GM19397 (cell line): ENCODE results near the gene CCDC174.
"Not testable (repeated sequence)": the region's sequence is repeated elsewhere in the genome, so short reads cannot be mapped to it uniquely, and the experiment has no call there.

Source experiments
- ATAC-seq: cut with Tn5 transposase; IDR thresholded peaks from one replicate; pipeline ENCODE4 v1.9.1; 2021; ENCODE audit warnings: mild to moderate bottlenecking, moderate library complexity; ENCODE audit not compliant: unreplicated experiment

Gene CCDC174

GRCh38 chr3:14651440-14652251, at the start of gene CCDC174:
Gene CCDC174, plus strand, starts transcription at chr3:14651762. Its CDS starts 75 bp downstream, at chr3:14651837.
- peak; percentile 98 for ATAC-seq

- no peak for ATAC-seq
These were observed 49.4 kb upstream of the CCDC174 start for GRCh38 chr3:14602006-14602803.

- ATAC-seq: no peak
These were observed 48.5 kb upstream of the CCDC174 start for GRCh38 chr3:14602804-14603644.

GRCh38 chr3:14605067-14605466, 46.5 kb upstream of the CCDC174 start:
- no peak for ATAC-seq

- ATAC-seq: no peak
These were observed 45.8 kb upstream of the CCDC174 start for GRCh38 chr3:14605744-14606143.

GRCh38 chr3:14606669-14607339, 44.8 kb upstream of the CCDC174 start:
- ATAC-seq: no peak

GRCh38 chr3:14608298-14608697, 43.3 kb upstream of the CCDC174 start:
- no peak for ATAC-seq

GRCh38 chr3:14609058-14609457, 42.5 kb upstream of the CCDC174 start:
- not testable (repeated sequence) for ATAC-seq

GRCh38 chr3:14609506-14609905, 42.1 kb upstream of the CCDC174 start:
- ATAC-seq: no peak

GRCh38 chr3:14609941-14610340, 41.6 kb upstream of the CCDC174 start:
- no peak for ATAC-seq

- no peak for ATAC-seq
These were observed 37.4 kb upstream of the CCDC174 start for GRCh38 chr3:14614189-14614588.

- ATAC-seq: no peak
These were observed 36.7 kb upstream of the CCDC174 start for GRCh38 chr3:14614862-14615261.

GRCh38 chr3:14616606-14617507, 34.7 kb upstream of the CCDC174 start:
- no peak for ATAC-seq

GRCh38 chr3:14617508-14618023, 34.0 kb upstream of the CCDC174 start:
- no peak for ATAC-seq

- no peak for ATAC-seq
These were observed 32.0 kb upstream of the CCDC174 start for GRCh38 chr3:14619605-14620004.

GRCh38 chr3:14620512-14620911, 31.1 kb upstream of the CCDC174 start:
- ATAC-seq: no peak

- ATAC-seq: no peak
These were observed 30.5 kb upstream of the CCDC174 start for GRCh38 chr3:14621093-14621492.

GRCh38 chr3:14622368-14622767, 29.2 kb upstream of the CCDC174 start:
- no peak for ATAC-seq

- ATAC-seq: no peak
These were observed 28.0 kb upstream of the CCDC174 start for GRCh38 chr3:14623569-14624051.
